Activated naive CD8-positive, alpha-beta T cell treated with anti-CD3 and anti-CD28 coated beads, Interleukin-2, amount 50 U/mL, for 16 hours (primary cell): Measurements from ENCODE around the gene SIGLEC9.

Experiments
- DNase-seq: peaks from one replicate; pipeline ENCODE4 v3.0.0-alpha.2; 2020; ENCODE audit warnings: low read depth, low spot score

Gene SIGLEC9

GRCh38 chr19:51097166-51097738 is 27.5 kb upstream of the SIGLEC9 start:
- DNase-seq = peak; percentile 39

- no peak for DNase-seq
Measured at GRCh38 chr19:51097796-51098195, 26.9 kb upstream of the SIGLEC9 start.

GRCh38 chr19:51098365-51099046 is 26.2 kb upstream of the SIGLEC9 start:
- DNase-seq = no peak

- DNase-seq = no peak
Measured at GRCh38 chr19:51099047-51099382, 25.7 kb upstream of the SIGLEC9 start.

- no peak for DNase-seq
Measured at GRCh38 chr19:51100601-51101000, 24.1 kb upstream of the SIGLEC9 start.

- no peak for DNase-seq
Measured at GRCh38 chr19:51101171-51101865, 23.4 kb upstream of the SIGLEC9 start.

- DNase-seq = no peak
Measured at GRCh38 chr19:51102991-51103390, 21.7 kb upstream of the SIGLEC9 start.

GRCh38 chr19:51103926-51104341 is 20.8 kb upstream of the SIGLEC9 start:
- no peak for DNase-seq

GRCh38 chr19:51107406-51108065 is 17.2 kb upstream of the SIGLEC9 start:
- no peak for DNase-seq

GRCh38 chr19:51108066-51108804 is 16.5 kb upstream of the SIGLEC9 start, which contains the start of gene CTU1:
Gene CTU1, minus strand, starts transcription at chr19:51108409. Its CDS starts 3,840 bp downstream, at chr19:51104569.
- DNase-seq = peak; percentile 97

- no peak for DNase-seq
Measured at GRCh38 chr19:51108805-51109146, 15.9 kb upstream of the SIGLEC9 start.

- DNase-seq = no peak
Measured at GRCh38 chr19:51110666-51110971, 14.1 kb upstream of the SIGLEC9 start.

GRCh38 chr19:51111606-51112005 is 13.1 kb upstream of the SIGLEC9 start:
- no peak for DNase-seq

GRCh38 chr19:51114087-51114729 is 10.5 kb upstream of the SIGLEC9 start:
- no peak for DNase-seq

- no peak for DNase-seq
Measured at GRCh38 chr19:51116736-51117286, 7.9 kb upstream of the SIGLEC9 start.

GRCh38 chr19:51119101-51119500 is 5.6 kb upstream of the SIGLEC9 start:
- DNase-seq = no peak

GRCh38 chr19:51119611-51120010 is 5.1 kb upstream of the SIGLEC9 start:
- DNase-seq = no peak

- DNase-seq = no peak
Measured at GRCh38 chr19:51120160-51120559, 4.5 kb upstream of the SIGLEC9 start.

GRCh38 chr19:51121257-51121656 is 3.4 kb upstream of the SIGLEC9 start:
- no peak for DNase-seq

GRCh38 chr19:51122112-51122981 is 2.4 kb upstream of the SIGLEC9 start:
- DNase-seq = no peak
